Measurements from ENCODE around the gene CRY2.

The CRY2 gene

DNA sequence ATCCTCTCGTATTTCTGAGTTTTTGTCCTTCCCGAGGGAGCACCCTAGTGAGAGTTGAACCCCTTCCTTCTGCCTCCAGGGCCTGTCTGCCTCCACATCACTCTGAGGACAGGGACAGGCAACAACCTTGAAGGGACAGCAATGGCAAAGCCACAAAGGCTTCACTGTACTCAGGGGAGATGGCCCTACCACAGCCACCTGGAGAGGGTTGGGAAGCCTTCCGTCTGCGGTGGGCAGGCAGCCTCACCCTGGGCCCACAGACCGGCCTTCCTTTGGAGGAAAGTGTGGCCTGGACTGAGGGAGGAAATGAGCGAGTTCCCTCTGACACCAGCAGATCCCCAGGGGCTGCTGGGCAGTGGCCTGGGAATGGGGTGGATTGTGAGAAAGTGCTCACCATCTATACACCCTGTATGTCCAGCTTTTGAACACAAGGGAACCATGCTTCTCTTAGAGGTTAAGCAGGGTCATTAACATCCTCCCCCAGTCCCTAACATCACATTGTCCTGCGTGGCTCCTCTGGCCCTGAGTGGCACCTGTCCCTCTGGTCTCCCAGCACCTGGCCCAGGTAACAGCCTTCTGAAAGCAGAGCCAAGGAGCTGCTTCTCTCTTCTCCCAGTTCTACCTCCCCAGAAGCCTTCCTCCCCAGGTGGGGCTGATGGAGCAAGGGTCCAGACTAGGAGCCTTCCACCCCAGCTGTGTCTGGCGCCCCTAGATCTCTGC is 35.5 kb upstream of the CRY2 start:
- no peak overlapping the region for H4K91ac ChIP-seq (ENCODE audit: low read depth, low read length)
- no peak overlapping the region for H3K23ac ChIP-seq (ENCODE audit: low read length)
- H3K18ac ChIP-seq (ENCODE audit: low read length), result no peak overlapping the region
- H3K4me1 ChIP-seq (ENCODE audit: control insufficient read depth in 1 of 2, insufficient read depth in 2 of 2, low read length in 2 of 2), result peaks cover 8 to 11% of the 10 kb centered on the region in 2 experiments
- H3K14ac ChIP-seq (ENCODE audit: low read length), result no peak overlapping the region
- H3K36me3 ChIP-seq (ENCODE audit: control insufficient read depth in 1 of 2, insufficient read depth in 2 of 2, low read length in 2 of 2), result peaks cover 20 to 31% of the 10 kb centered on the region in 2 experiments
- no peak overlapping the region for H2BK5ac ChIP-seq (ENCODE audit: low read depth, low read length, poor library complexity)
- H2BK120ac ChIP-seq (ENCODE audit: insufficient read depth, low read length, poor library complexity), result no peak overlapping the region
- no peaks in the 10 kb centered on the region for H3K79me2 ChIP-seq (ENCODE audit: control insufficient read depth, insufficient read depth, low read length, poor library complexity)
- H2AFZ ChIP-seq (ENCODE audit: insufficient read depth, low read length, poor library complexity), result no peak overlapping the region
- H3K4ac ChIP-seq (ENCODE audit: low read depth, low read length), result no peak overlapping the region
- H3K27ac ChIP-seq (ENCODE audit: low read depth, low read length), result no peak overlapping the region
- H3K9me3 ChIP-seq (ENCODE audit: insufficient read depth, low read depth, low read length), result no peaks in the 10 kb centered on the region
- H3K27me3 ChIP-seq (ENCODE audit: insufficient read depth, low read length), result no peaks in the 10 kb centered on the region
- no CpG with 5 or more reads among the region's 8 CpGs for WGBS (ENCODE audit: extremely low coverage, insufficient coverage, insufficient read length)
- no peak overlapping the region for H4K12ac ChIP-seq (ENCODE audit: low read depth, low read length)
- no peak overlapping the region for H3K4me2 ChIP-seq (ENCODE audit: low read length)
- no peak overlapping the region for H3K9ac ChIP-seq (ENCODE audit: low read length)
- DNase-seq, result no peak
- H2AK5ac ChIP-seq (ENCODE audit: low read length), result no peak overlapping the region
- H3K4me3 ChIP-seq (ENCODE audit: low read depth, low read length), result no peak overlapping the region
- H2BK12ac ChIP-seq (ENCODE audit: low read length), result no peak overlapping the region
- H4K8ac ChIP-seq (ENCODE audit: low read depth, low read length), result no peak overlapping the region
- no peaks in the 10 kb centered on the region for H3K79me1 ChIP-seq (ENCODE audit: low read length)

DNA sequence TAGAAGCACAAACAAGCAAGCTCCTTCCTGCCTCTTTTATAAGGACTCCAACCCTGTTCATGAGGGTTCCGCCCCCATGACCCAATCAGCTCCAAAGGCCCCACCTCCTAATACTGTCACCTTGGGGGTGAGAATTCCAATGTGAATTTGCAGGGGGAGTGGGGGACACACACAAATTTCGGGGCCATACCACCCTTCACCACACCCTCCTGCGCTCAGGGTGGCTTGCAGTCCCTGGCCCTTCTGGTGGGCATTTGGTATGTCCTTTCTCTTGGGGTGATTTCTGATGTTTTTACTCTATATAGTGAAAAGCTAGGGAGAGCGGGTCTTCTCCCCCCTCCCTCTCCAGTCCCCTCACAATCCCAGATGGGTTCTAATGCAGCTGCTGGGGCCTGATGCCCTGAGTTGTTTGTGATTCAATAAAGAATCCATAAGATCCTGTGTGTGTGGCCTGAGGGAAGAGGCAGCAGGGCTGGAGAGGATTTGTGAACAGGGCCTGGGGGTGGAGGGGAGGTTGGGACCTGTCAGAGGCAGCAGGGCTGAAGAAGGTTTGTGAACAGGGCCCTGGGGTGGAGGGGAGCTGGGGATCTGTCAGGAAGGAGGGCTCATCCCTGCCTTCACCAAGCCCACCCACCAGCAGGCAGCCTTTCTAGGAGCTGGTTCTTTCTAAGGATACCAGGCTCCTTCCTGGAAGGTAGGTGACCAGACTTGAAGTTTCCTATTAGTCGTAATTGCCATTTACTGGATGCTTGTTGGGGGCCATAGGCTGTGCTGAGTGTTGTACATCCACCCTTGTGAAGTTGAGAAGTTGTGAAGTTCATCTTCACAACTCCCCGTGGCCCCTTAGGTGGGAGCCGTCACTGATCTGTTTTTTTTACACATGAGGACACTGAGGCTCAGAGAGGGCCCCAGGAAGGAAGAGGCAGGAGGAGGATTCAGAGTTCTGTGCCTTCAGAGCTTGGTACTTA is 34.4 kb upstream of the CRY2 start:
- H3K79me2 ChIP-seq (ENCODE audit: control insufficient read depth, insufficient read depth, low read length, poor library complexity), result no peaks in the 10 kb centered on the region
- H2AFZ ChIP-seq (ENCODE audit: insufficient read depth, low read length, poor library complexity), result no peak overlapping the region
- H2BK12ac ChIP-seq (ENCODE audit: low read length), result no peak overlapping the region
- DNase-seq, result no peak
- H3K18ac ChIP-seq (ENCODE audit: low read length), result no peak overlapping the region
- no peaks in the 10 kb centered on the region for H3K79me1 ChIP-seq (ENCODE audit: low read length)
- H3K23ac ChIP-seq (ENCODE audit: low read length), result no peak overlapping the region
- H3K36me3 ChIP-seq (ENCODE audit: control insufficient read depth in 1 of 2, insufficient read depth in 2 of 2, low read length in 2 of 2), result peaks cover 20 to 31% of the 10 kb centered on the region in 2 experiments
- WGBS (ENCODE audit: extremely low coverage, insufficient coverage, insufficient read length), result no CpG with 5 or more reads among the region's 7 CpGs
- H2BK5ac ChIP-seq (ENCODE audit: low read depth, low read length, poor library complexity), result no peak overlapping the region
- H4K12ac ChIP-seq (ENCODE audit: low read depth, low read length), result no peak overlapping the region
- no peak overlapping the region for H3K27ac ChIP-seq (ENCODE audit: low read depth, low read length)
- H3K9me3 ChIP-seq (ENCODE audit: insufficient read depth, low read depth, low read length), result no peaks in the 10 kb centered on the region
- no peak overlapping the region for H3K4ac ChIP-seq (ENCODE audit: low read depth, low read length)
- H4K91ac ChIP-seq (ENCODE audit: low read depth, low read length), result no peak overlapping the region
- H4K8ac ChIP-seq (ENCODE audit: low read depth, low read length), result no peak overlapping the region
- no peaks in the 10 kb centered on the region for H3K27me3 ChIP-seq (ENCODE audit: insufficient read depth, low read length)
- peaks cover 4 to 5% of the 10 kb centered on the region in 2 experiments for H3K4me1 ChIP-seq (ENCODE audit: control insufficient read depth in 1 of 2, insufficient read depth in 2 of 2, low read length in 2 of 2)
- H2AK5ac ChIP-seq (ENCODE audit: low read length), result no peak overlapping the region
- no peak overlapping the region for H3K4me2 ChIP-seq (ENCODE audit: low read length)
- no peak overlapping the region for H2BK120ac ChIP-seq (ENCODE audit: insufficient read depth, low read length, poor library complexity)
- no peak overlapping the region for H3K4me3 ChIP-seq (ENCODE audit: low read depth, low read length)
- H3K9ac ChIP-seq (ENCODE audit: low read length), result no peak overlapping the region
- no peak overlapping the region for H3K14ac ChIP-seq (ENCODE audit: low read length)

DNA sequence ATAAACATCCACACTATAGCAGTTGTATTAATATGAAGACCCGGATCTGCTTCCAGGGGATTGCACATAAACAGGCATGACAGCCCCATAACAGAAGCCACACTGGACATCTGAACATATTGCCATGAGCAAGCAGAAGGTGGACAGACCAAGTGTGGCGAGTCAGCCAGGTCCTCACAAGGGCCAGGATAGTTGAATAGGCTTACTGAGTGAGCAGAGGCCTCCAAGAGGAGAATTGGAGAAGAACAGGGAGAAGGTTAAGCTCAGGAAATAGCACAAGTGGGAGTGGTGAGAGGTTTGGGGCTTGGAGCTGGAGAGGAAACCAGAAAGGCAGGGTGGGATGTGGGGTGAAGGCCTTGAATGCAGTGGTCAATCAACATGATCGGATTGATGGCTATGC is 31.5 kb upstream of the CRY2 start:
- Histone ChIP-seq H3K4me3 (ENCODE audit: low read depth, low read length) (no peak overlapping the region), H3K23ac (ENCODE audit: low read length) (no peak overlapping the region), H4K91ac (ENCODE audit: low read depth, low read length) (no peak overlapping the region), H3K4ac (ENCODE audit: low read depth, low read length) (no peak overlapping the region), H3K27ac (ENCODE audit: low read depth, low read length) (no peak overlapping the region), H2BK5ac (ENCODE audit: low read depth, low read length, poor library complexity) (no peak overlapping the region), H3K9me3 (ENCODE audit: insufficient read depth, low read depth, low read length) (no peaks in the 10 kb centered on the region), H2AFZ (ENCODE audit: insufficient read depth, low read length, poor library complexity) (no peak overlapping the region), H2BK12ac (ENCODE audit: low read length) (no peak overlapping the region), H4K12ac (ENCODE audit: low read depth, low read length) (no peak overlapping the region), H3K4me1 (ENCODE audit: control insufficient read depth in 1 of 2, insufficient read depth in 2 of 2, low read length in 2 of 2) (peaks cover 0 to 2% of the 10 kb centered on the region in 2 experiments), H3K27me3 (ENCODE audit: insufficient read depth, low read length) (no peaks in the 10 kb centered on the region), H4K8ac (ENCODE audit: low read depth, low read length) (no peak overlapping the region), H2BK120ac (ENCODE audit: insufficient read depth, low read length, poor library complexity) (no peak overlapping the region), H3K79me1 (ENCODE audit: low read length) (no peaks in the 10 kb centered on the region), H3K14ac (ENCODE audit: low read length) (no peak overlapping the region), H2AK5ac (ENCODE audit: low read length) (no peak overlapping the region), H3K79me2 (ENCODE audit: control insufficient read depth, insufficient read depth, low read length, poor library complexity) (no peaks in the 10 kb centered on the region), H3K18ac (ENCODE audit: low read length) (no peak overlapping the region), H3K4me2 (ENCODE audit: low read length) (no peak overlapping the region), H3K9ac (ENCODE audit: low read length) (no peak overlapping the region), H3K36me3 (ENCODE audit: control insufficient read depth in 1 of 2, insufficient read depth in 2 of 2, low read length in 2 of 2) (peaks cover 12 to 18% of the 10 kb centered on the region in 2 experiments)
- no CpG with 5 or more reads among the region's 3 CpGs for WGBS (ENCODE audit: extremely low coverage, insufficient coverage, insufficient read length)
- DNase-seq, result peak in 1 of 2 donors; percentile 29

- Histone ChIP-seq H2BK120ac (ENCODE audit: insufficient read depth, low read length, poor library complexity) (no peak overlapping the region), H2BK5ac (ENCODE audit: low read depth, low read length, poor library complexity) (no peak overlapping the region), H3K79me2 (ENCODE audit: control insufficient read depth, insufficient read depth, low read length, poor library complexity) (no peaks in the 10 kb centered on the region), H3K27ac (ENCODE audit: low read depth, low read length) (no peak overlapping the region), H2BK12ac (ENCODE audit: low read length) (no peak overlapping the region), H3K36me3 (ENCODE audit: control insufficient read depth in 1 of 2, insufficient read depth in 2 of 2, low read length in 2 of 2) (peaks cover 4 to 10% of the 10 kb centered on the region in 2 experiments), H3K23ac (ENCODE audit: low read length) (no peak overlapping the region), H3K9me3 (ENCODE audit: insufficient read depth, low read depth, low read length) (no peaks in the 10 kb centered on the region), H2AK5ac (ENCODE audit: low read length) (no peak overlapping the region), H3K9ac (ENCODE audit: low read length) (no peak overlapping the region), H3K4me2 (ENCODE audit: low read length) (no peak overlapping the region), H3K4me1 (ENCODE audit: control insufficient read depth in 1 of 2, insufficient read depth in 2 of 2, low read length in 2 of 2) (peaks cover 1 to 2% of the 10 kb centered on the region in 2 experiments), H3K4ac (ENCODE audit: low read depth, low read length) (no peak overlapping the region), H3K4me3 (ENCODE audit: low read depth, low read length) (no peak overlapping the region), H2AFZ (ENCODE audit: insufficient read depth, low read length, poor library complexity) (no peak overlapping the region), H3K79me1 (ENCODE audit: low read length) (no peaks in the 10 kb centered on the region), H4K12ac (ENCODE audit: low read depth, low read length) (no peak overlapping the region), H4K8ac (ENCODE audit: low read depth, low read length) (no peak overlapping the region), H3K18ac (ENCODE audit: low read length) (no peak overlapping the region), H3K27me3 (ENCODE audit: insufficient read depth, low read length) (no peaks in the 10 kb centered on the region), H4K91ac (ENCODE audit: low read depth, low read length) (no peak overlapping the region), H3K14ac (ENCODE audit: low read length) (no peak overlapping the region)
- no CpG with 5 or more reads among the region's 3 CpGs for WGBS (ENCODE audit: extremely low coverage, insufficient coverage, insufficient read length)
- no peak for DNase-seq
Observed at GRCh38 chr11:45816614-45817013, 30.7 kb upstream of the CRY2 start.
